Smooth muscle cell (in vitro differentiated cells): Measurements from ENCODE around the gene AP5Z1. TPM values are rescaled to one million over a fixed set of nuclear protein-coding genes. Genes with fewer than 3 reads are reported as not detected.

Experiments
- DNase-seq: peaks from one replicate; lab custom pipeline; 2025; ENCODE audit not compliant: unreplicated experiment; lab: John Stamatoyannopoulos, UW
- H2AFZ ChIP-seq: fragments of 200-600 bp; sonication (generic); 2 replicates; pipeline ENCODE4 v1.6.0; 2016; ENCODE audit warnings: antibody characterized with exemption, low read depth, mild to moderate bottlenecking
- H3F3A ChIP-seq: fragments of 200-600 bp; sonication (generic); 2 replicates; pipeline ENCODE4 v1.6.0; 2017; ENCODE audit warnings: antibody characterized with exemption, low read depth
- H3K27ac ChIP-seq: fragments of 200-600 bp; sonication (generic); 2 replicates; pipeline ENCODE4 v1.5.1; 2016; ENCODE audit warnings: low read depth, mild to moderate bottlenecking
- H3K27me3 ChIP-seq: fragments of 200-600 bp; sonication (generic); 2 replicates; pipeline ENCODE4 v1.6.1; 2016; ENCODE audit warnings: low read depth, mild to moderate bottlenecking
- H3K36me3 ChIP-seq: fragments of 200-600 bp; sonication (generic); 2 replicates; pipeline ENCODE4 v1.5.1; 2016; ENCODE audit warnings: low read depth
- H3K4me1 ChIP-seq: fragments of 200-600 bp; sonication (generic); 2 replicates; pipeline ENCODE4 v1.5.1; 2016; ENCODE audit warnings: low read depth
- H3K4me2 ChIP-seq: fragments of 200-600 bp; sonication (generic); 2 replicates; pipeline ENCODE4 v1.6.0; 2016; ENCODE audit warnings: mild to moderate bottlenecking
- H3K4me3 ChIP-seq: fragments of 200-600 bp; sonication (generic); 2 replicates; pipeline ENCODE4 v1.5.1; 2016; ENCODE audit warnings: mild to moderate bottlenecking
- H3K79me2 ChIP-seq: fragments of 200-600 bp; sonication (generic); 2 replicates; pipeline ENCODE4 v1.6.0; 2016; ENCODE audit warnings: low read depth, mild to moderate bottlenecking
- H3K9ac ChIP-seq: fragments of 200-600 bp; sonication (generic); 2 replicates; pipeline ENCODE4 v1.6.0; 2016; ENCODE audit warnings: low read depth
- H3K9me3 ChIP-seq: fragments of 200-600 bp; sonication (generic); replicated peaks from 2 replicates; pipeline ENCODE4 v1.5.1; 2016; ENCODE audit warnings: low read depth
- H4K20me1 ChIP-seq: fragments of 200-600 bp; sonication (generic); 2 replicates; pipeline ENCODE4 v1.6.0; 2016; ENCODE audit warnings: low read depth
- WGBS: methylation state at CpG from one replicate; pipeline ENCODE4 v1.1.7; 2016; ENCODE audit warnings: low lambda C conversion rate; 5-methylcytosine and 5-hydroxymethylcytosine counted together
- polyA plus RNA-seq: library from polyadenylated mRNA; unstranded; fragments of >200 nt; fragmentation: Nextera tagmentation; extraction: Ambion mirVana; gene quantifications from 2 replicates; pipeline ENCODE4 v1.2.1, GENCODE V29; 2016
- total RNA-seq: library from RNA; depleted of rRNA; stranded (reverse); fragments of >200 nt; gene quantifications from 2 replicates; pipeline ENCODE4 v1.2.3, GENCODE V29; 2014
- TF ChIP-seq, protein P1 (sequence below): fragments of 200-600 bp; sonication (generic); IDR thresholded peaks from 2 replicates; pipeline ENCODE4 v1.5.1; 2017; ENCODE audit warnings: borderline replicate concordance, mild to moderate bottlenecking, antibody characterized with exemption; ENCODE audit not compliant: insufficient read depth, poor library complexity, severe bottlenecking

AP5Z1 gene
- total and polyA plus RNA-seq, 2 experiments from 2014 or later, result 16.6 to 37.6 TPM

DNA sequence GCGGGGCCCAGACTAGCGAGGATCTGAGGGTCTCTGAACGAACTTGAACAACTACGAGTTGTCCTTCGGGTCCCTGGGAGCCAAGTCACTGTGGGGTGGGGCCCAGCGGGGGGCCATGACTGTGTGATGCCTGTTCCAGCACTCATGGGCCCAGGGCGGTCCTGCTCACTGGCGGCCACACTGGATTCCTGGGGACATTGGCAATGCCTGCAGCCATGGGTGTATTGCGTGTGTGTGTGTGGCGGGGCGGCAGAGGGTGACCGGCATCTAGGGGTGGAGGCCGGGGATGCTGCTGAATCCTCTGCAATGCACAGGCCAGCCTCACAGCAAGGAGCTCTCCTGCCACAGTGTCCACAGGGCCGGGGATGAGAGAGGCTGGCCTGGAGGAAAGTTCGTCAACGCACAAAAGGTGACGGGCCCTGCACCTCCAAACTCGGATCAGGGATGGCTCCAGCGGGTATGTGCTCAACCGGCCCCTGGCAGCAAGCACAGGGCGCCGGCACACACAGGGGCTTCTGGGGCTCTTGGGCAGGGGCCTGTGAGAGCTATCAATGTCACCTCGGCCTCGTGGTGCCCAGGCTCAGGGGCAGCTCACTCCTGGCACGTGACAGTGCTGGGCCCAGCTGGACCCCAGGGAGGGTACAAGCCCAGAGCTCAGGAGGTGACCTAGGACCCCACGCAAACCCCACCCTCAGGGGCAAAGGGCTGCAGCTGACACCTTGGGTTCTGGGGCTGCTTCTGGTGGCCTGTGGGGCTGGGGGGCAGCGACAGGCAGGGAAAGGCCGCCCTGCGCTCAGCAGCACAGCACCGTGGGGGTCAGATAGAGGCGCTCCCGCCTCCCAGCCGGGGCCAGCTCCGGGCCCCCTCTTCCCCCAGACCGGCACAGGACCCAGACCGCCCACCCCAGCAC is 58.5 kb downstream of the AP5Z1 start:
- 79% methylated on average over 36 of the region's 36 CpGs for WGBS
- H3F3A ChIP-seq, result no peaks in the 10 kb centered on the region
- H4K20me1 ChIP-seq, result no peaks in the 10 kb centered on the region
- no peak overlapping the region for H3K4me3 ChIP-seq
- no peaks in the 10 kb centered on the region for H3K79me2 ChIP-seq
- H3K9me3 ChIP-seq, result no peaks in the 10 kb centered on the region
- H3K27me3 ChIP-seq, result no peaks in the 10 kb centered on the region
- no peak for DNase-seq
- H3K36me3 ChIP-seq, result no peaks in the 10 kb centered on the region
- peaks cover 6% of the 10 kb centered on the region for H3K4me1 ChIP-seq
- TF ChIP-seq, protein P1, sequence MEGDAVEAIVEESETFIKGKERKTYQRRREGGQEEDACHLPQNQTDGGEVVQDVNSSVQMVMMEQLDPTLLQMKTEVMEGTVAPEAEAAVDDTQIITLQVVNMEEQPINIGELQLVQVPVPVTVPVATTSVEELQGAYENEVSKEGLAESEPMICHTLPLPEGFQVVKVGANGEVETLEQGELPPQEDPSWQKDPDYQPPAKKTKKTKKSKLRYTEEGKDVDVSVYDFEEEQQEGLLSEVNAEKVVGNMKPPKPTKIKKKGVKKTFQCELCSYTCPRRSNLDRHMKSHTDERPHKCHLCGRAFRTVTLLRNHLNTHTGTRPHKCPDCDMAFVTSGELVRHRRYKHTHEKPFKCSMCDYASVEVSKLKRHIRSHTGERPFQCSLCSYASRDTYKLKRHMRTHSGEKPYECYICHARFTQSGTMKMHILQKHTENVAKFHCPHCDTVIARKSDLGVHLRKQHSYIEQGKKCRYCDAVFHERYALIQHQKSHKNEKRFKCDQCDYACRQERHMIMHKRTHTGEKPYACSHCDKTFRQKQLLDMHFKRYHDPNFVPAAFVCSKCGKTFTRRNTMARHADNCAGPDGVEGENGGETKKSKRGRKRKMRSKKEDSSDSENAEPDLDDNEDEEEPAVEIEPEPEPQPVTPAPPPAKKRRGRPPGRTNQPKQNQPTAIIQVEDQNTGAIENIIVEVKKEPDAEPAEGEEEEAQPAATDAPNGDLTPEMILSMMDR, result no peak
- H3K27ac ChIP-seq, result no peak overlapping the region
- no peak overlapping the region for H3K4me2 ChIP-seq
- H3K9ac ChIP-seq, result no peak overlapping the region
- no peak overlapping the region for H2AFZ ChIP-seq

DNA sequence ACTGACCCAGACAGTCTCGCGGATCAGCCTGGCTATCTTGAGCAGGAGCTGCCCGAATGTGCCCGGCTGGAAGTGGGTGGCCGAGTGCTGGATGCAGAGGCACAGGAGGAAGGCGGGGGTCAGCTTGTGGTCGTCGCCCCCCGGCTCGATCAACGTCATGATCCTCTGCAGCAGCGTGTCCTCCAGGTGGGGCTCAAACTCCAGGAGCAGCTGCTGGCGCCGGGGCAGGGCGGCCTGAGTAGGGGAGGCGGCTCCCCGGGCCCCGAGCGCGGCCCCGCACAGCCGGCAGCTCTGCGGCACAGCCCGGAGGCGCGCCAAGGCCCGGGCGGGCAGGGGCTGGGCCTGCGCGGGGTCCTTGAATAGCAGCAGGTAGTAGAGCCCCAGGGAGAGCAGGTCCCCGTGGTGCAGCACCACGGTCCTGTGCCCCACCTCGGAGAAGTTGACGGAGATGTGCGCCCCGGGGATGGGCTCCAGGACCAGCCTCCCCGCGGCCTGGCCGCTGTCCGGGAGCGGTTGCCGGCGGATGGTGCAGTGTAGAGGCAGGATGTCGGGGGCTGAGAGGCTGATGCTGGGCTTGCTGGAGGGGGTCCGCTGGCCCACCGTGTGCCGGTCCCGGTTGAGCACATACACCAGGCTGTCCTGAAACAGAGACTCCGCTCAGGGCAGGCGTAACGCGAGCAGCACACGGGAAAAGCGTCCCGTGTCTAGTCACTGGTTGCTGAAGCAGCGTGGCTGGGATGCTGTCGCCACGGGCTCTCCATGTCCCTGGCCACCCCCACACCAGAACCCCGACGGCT is 59.4 kb downstream of the AP5Z1 start:
- no peak for DNase-seq
- Histone ChIP-seq H3K4me2 (no peak overlapping the region), H3F3A (no peaks in the 10 kb centered on the region), H3K27ac (no peak overlapping the region), H3K9me3 (no peaks in the 10 kb centered on the region), H3K4me1 (peaks cover 6% of the 10 kb centered on the region), H3K79me2 (no peaks in the 10 kb centered on the region), H4K20me1 (no peaks in the 10 kb centered on the region), H3K4me3 (no peak overlapping the region), H2AFZ (no peak overlapping the region), H3K36me3 (no peaks in the 10 kb centered on the region), H3K9ac (no peak overlapping the region), H3K27me3 (no peaks in the 10 kb centered on the region)
- TF ChIP-seq, protein P1, result no peak
- WGBS, result 96% methylated on average over 43 of the region's 60 CpGs

- TF ChIP-seq, protein P1, result no peak
- Histone ChIP-seq H2AFZ (no peak overlapping the region), H3K27ac (no peak overlapping the region), H4K20me1 (no peaks in the 10 kb centered on the region), H3K9ac (no peak overlapping the region), H3K4me1 (peaks cover 6% of the 10 kb centered on the region), H3K36me3 (no peaks in the 10 kb centered on the region), H3K4me2 (no peak overlapping the region), H3K4me3 (no peak overlapping the region), H3K79me2 (no peaks in the 10 kb centered on the region), H3K9me3 (no peaks in the 10 kb centered on the region), H3F3A (no peaks in the 10 kb centered on the region), H3K27me3 (no peaks in the 10 kb centered on the region)
- no peak for DNase-seq
- WGBS, result 95% methylated on average over 22 of the region's 28 CpGs
Measured at GRCh38 chr7:4835398-4836205, 60.2 kb downstream of the AP5Z1 start.
